ENCODE data around the gene LILRB1. TPM values are rescaled to one million over a fixed set of nuclear protein-coding genes. Genes with fewer than 3 reads are reported as not detected.
"Not testable (repeated sequence)": the region's sequence is repeated elsewhere in the genome, so short reads cannot be mapped to it uniquely, and the experiment has no call there.

Gene LILRB1
- total RNA-seq, 5 donors from 2014 or later (not counting 1 experiment from before 2014, with no cell fraction given): 2.0 to 26.9 (median 3.6) TPM

DNA sequence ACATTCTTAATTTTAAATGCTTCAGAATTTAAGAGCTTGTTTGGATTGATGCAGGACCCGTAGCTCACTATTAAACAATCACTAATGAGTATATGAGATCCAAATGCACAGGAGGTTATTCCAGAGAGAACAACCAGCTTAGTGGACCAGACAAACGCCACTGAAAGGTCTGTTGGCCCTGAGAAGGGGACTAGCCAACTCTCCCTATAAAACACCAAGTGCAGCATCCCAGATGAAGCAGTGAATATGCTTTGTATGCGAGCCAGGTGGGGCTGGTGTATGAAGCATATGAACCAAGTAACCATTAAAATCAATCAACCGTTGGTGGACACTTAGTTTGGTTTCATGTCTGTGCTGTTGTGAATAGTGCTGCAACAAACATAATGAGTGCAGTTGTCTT, 9.8 kb upstream of the LILRB1 start:
- Histone ChIP-seq H3K9me3 (no peaks in the 10 kb centered on the region), H3K4me1 (ENCODE audit: control insufficient read depth in 1 of 2, extremely low read depth in 1 of 2, insufficient read depth in 2 of 2, low read length in 2 of 2) (peaks cover 0 to 8% of the 10 kb centered on the region in 2 experiments), H3K4me3 (ENCODE audit: control insufficient read depth in 1 of 2, extremely low read depth in 1 of 2, low read length in 1 of 2) (no peak overlapping the region), H3K36me3 (ENCODE audit: control insufficient read depth in 2 of 2, extremely low read depth in 1 of 2, insufficient read depth in 1 of 2, low read length in 1 of 2) (no peaks in the 10 kb centered on the region), H3K27ac (ENCODE audit: low read length) (no peak overlapping the region), H3K27me3 (replicated peaks in 1 of 2; ENCODE audit: control insufficient read depth in 2 of 2, extremely low read depth in 1 of 2, insufficient read depth in 2 of 2, low read length in 1 of 2) (peaks cover 0 to 5% of the 10 kb centered on the region in 2 experiments)
- WGBS (ENCODE audit: insufficient coverage): no CpG with 5 or more reads among the region's 4 CpGs
- DNase-seq (no peak), ATAC-seq (replicated peaks in 1 of 4) (no peak)
- Mint-ChIP-seq H3K36me3 (no peaks in the 10 kb centered on the region), H3K27me3 (peaks cover 8 to 14% of the 10 kb centered on the region in 2 donors), H3K4me3 (no peak overlapping the region), H3K4me1 (peaks cover 0 to 10% (median 9%) of the 10 kb centered on the region in 3 donors), H3K9me3 (peaks cover 0 to 5% (median 4%) of the 10 kb centered on the region in 3 donors), H3K27ac (no peak overlapping the region)
- CTCF ChIA-PET: no interaction called here
- POLR2A ChIA-PET: no interaction called here

- Mint-ChIP-seq H3K36me3 (no peaks in the 10 kb centered on the region), H3K27me3 (peaks cover 24 to 27% of the 10 kb centered on the region in 2 donors), H3K9me3 (no peaks in the 10 kb centered on the region), H3K27ac (no peak overlapping the region), H3K4me3 (peak overlapping the region in 1 of 3 donors; percentile 10), H3K4me1 (peaks cover 0 to 10% (median 10%) of the 10 kb centered on the region in 3 donors)
- ChIA-PET CTCF (interaction anchor here in 1 of 2 donors (0.6 kb wide), 1 partner anchor 311 kb away, joined by 3 read pairs; no protein-coding TSS in a partner anchor), POLR2A (no interaction called here)
- Histone ChIP-seq H3K36me3 (ENCODE audit: control insufficient read depth in 2 of 2, extremely low read depth in 1 of 2, insufficient read depth in 1 of 2, low read length in 1 of 2) (no peaks in the 10 kb centered on the region), H3K9me3 (no peaks in the 10 kb centered on the region), H3K27me3 (replicated peaks in 1 of 2; ENCODE audit: control insufficient read depth in 2 of 2, extremely low read depth in 1 of 2, insufficient read depth in 2 of 2, low read length in 1 of 2) (peaks cover 0 to 14% of the 10 kb centered on the region in 2 experiments), H3K4me1 (ENCODE audit: control insufficient read depth in 1 of 2, extremely low read depth in 1 of 2, insufficient read depth in 2 of 2, low read length in 2 of 2) (peaks cover 0 to 12% of the 10 kb centered on the region in 2 experiments), H3K4me3 (ENCODE audit: control insufficient read depth in 1 of 2, extremely low read depth in 1 of 2, low read length in 1 of 2) (no peak overlapping the region), H3K27ac (ENCODE audit: low read length) (peak overlapping the region; percentile 18)
- ATAC-seq (replicated peaks in 1 of 4): no peak
- no CpG with 5 or more reads among the region's 4 CpGs for WGBS (ENCODE audit: insufficient coverage)
- DNase-seq: no peak
These were observed 7.9 kb upstream of the LILRB1 start for GRCh38 chr19:54622431-54622830.

DNA sequence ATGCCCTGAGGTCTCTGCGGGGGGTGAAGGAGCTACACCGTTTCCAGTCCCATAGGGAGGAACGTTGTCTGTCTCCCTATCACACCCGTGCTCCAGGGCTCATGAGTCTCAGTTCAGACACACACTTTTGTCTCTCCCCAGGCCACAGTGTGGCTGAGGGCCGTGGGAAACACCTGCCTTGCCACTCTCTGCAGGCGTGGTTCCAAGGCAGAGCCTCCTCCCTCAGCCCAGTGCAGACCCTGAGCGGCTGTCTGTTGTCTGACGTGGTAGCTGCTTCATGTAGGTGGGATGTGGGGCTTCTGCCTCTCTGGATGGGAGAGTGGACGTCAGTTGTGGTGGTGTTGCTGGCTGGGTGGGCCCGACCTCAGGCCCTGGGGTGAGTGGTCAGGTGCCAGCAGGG, 6.0 kb upstream of the LILRB1 start:
- Mint-ChIP-seq H3K27me3 (peaks cover 34 to 43% of the 10 kb centered on the region in 2 donors), H3K4me1 (peaks cover 0 to 11% (median 10%) of the 10 kb centered on the region in 3 donors)
- peak in 5 of 35 experiments; percentile 6 to 28 (median 19) for DNase-seq
- H3K36me3 Mint-ChIP-seq; H3K4me3 Mint-ChIP-seq; H3K9me3 Mint-ChIP-seq; ATAC-seq (replicated peaks in 1 of 4); POLR2A ChIA-PET; H3K36me3 ChIP-seq (ENCODE audit: control insufficient read depth in 2 of 2, extremely low read depth in 1 of 2, insufficient read depth in 1 of 2, low read length in 1 of 2); H3K4me3 ChIP-seq (ENCODE audit: control insufficient read depth in 1 of 2, extremely low read depth in 1 of 2, low read length in 1 of 2); CTCF ChIA-PET; H3K27ac Mint-ChIP-seq; H3K9me3 ChIP-seq: not testable (repeated sequence)
- Histone ChIP-seq H3K4me1 (ENCODE audit: control insufficient read depth in 1 of 2, extremely low read depth in 1 of 2, insufficient read depth in 2 of 2, low read length in 2 of 2) (peaks cover 0 to 12% of the 10 kb centered on the region in 2 experiments), H3K27me3 (replicated peaks in 1 of 2; ENCODE audit: control insufficient read depth in 2 of 2, extremely low read depth in 1 of 2, insufficient read depth in 2 of 2, low read length in 1 of 2) (peaks cover 0 to 14% of the 10 kb centered on the region in 2 experiments), H3K27ac (ENCODE audit: low read length) (peak overlapping the region; percentile 41)
- no CpG with 5 or more reads among the region's 10 CpGs for WGBS (ENCODE audit: insufficient coverage)

DNA sequence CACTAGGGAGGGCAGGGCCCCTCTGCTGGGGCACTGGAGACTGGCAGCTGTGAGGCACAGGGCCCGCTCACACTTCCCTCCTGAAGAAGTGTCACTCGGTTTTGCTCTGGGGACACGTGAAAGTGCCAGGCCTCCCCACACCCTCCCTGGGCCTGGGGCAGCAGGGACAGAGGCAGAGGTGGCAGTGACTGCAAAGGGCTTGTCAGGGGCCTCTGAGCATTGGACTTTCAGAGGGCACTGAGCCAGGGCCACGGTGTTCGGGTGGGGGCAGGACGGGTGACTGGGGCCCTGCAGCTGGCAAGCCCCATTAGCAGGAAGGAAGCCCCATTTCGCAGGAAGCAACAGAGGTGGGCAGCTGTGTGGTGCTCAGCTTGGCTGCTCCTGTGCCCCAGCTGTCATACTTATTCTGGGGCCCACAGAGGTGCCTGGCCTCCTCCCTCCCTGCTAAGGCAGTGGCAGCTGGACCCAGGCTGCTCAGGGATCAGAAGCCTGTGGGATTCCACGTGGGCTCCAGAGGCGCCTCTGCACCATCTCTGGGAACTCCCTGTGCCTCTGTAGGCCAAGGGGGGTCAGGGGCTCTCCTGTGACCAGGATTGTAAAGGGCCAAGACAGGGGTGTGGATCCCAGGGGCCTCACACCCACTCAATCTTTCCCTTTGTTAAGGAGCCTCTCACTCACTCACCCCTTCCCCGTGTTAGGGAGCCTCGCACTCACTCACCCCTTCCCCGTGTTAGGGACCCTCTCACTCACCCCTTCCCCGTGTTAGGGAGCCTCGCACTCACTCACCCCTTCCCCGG, 5.2 kb upstream of the LILRB1 start:
- peak overlapping the region; percentile 34 for H3K27ac ChIP-seq (ENCODE audit: low read length)
- H3K36me3 ChIP-seq (ENCODE audit: control insufficient read depth in 2 of 2, extremely low read depth in 1 of 2, insufficient read depth in 1 of 2, low read length in 1 of 2); DNase-seq; POLR2A ChIA-PET; H3K9me3 Mint-ChIP-seq; H3K4me3 Mint-ChIP-seq; H3K4me3 ChIP-seq (ENCODE audit: control insufficient read depth in 1 of 2, extremely low read depth in 1 of 2, low read length in 1 of 2); H3K9me3 ChIP-seq; H3K36me3 Mint-ChIP-seq; H3K27ac Mint-ChIP-seq; CTCF ChIA-PET: not testable (repeated sequence)
- peaks cover 0 to 12% of the 10 kb centered on the region in 2 experiments for H3K4me1 ChIP-seq (ENCODE audit: control insufficient read depth in 1 of 2, extremely low read depth in 1 of 2, insufficient read depth in 2 of 2, low read length in 2 of 2)
- peaks cover 0 to 11% (median 10%) of the 10 kb centered on the region in 3 donors for H3K4me1 Mint-ChIP-seq
- WGBS (ENCODE audit: insufficient coverage): 57% methylated on average over 6 of the region's 15 CpGs
- H3K27me3 ChIP-seq (replicated peaks in 1 of 2; ENCODE audit: control insufficient read depth in 2 of 2, extremely low read depth in 1 of 2, insufficient read depth in 2 of 2, low read length in 1 of 2): peaks cover 0 to 14% of the 10 kb centered on the region in 2 experiments
- peaks cover 40 to 49% of the 10 kb centered on the region in 2 donors for H3K27me3 Mint-ChIP-seq
- ATAC-seq (replicated peaks in 1 of 4): peak in 3 of 4 experiments; percentile 42 to 44 (median 43)

- Mint-ChIP-seq H3K36me3 (no peaks in the 10 kb centered on the region), H3K4me3 (no peak overlapping the region), H3K27ac (no peak overlapping the region), H3K4me1 (peaks cover 0 to 13% (median 10%) of the 10 kb centered on the region in 3 donors), H3K9me3 (no peaks in the 10 kb centered on the region), H3K27me3 (peaks cover 38 to 64% of the 10 kb centered on the region in 2 donors)
- no peak overlapping the region for H3K27ac ChIP-seq (ENCODE audit: low read length)
- ChIA-PET POLR2A (no interaction called here), CTCF (no interaction called here)
- no peak for DNase-seq
- no peaks in the 10 kb centered on the region for H3K9me3 ChIP-seq
- H3K27me3 ChIP-seq (replicated peaks in 1 of 2; ENCODE audit: control insufficient read depth in 2 of 2, extremely low read depth in 1 of 2, insufficient read depth in 2 of 2, low read length in 1 of 2): peaks cover 0 to 28% of the 10 kb centered on the region in 2 experiments
- no peaks in the 10 kb centered on the region for H3K36me3 ChIP-seq (ENCODE audit: control insufficient read depth in 2 of 2, extremely low read depth in 1 of 2, insufficient read depth in 1 of 2, low read length in 1 of 2)
- ATAC-seq (replicated peaks in 1 of 4): no peak
- H3K4me3 ChIP-seq (ENCODE audit: control insufficient read depth in 1 of 2, extremely low read depth in 1 of 2, low read length in 1 of 2): no peak overlapping the region
- H3K4me1 ChIP-seq (ENCODE audit: control insufficient read depth in 1 of 2, extremely low read depth in 1 of 2, insufficient read depth in 2 of 2, low read length in 2 of 2): peaks cover 0 to 24% of the 10 kb centered on the region in 2 experiments
- WGBS (ENCODE audit: insufficient coverage): 66% methylated on average over 4 of the region's 8 CpGs
These were observed 3.5 kb upstream of the LILRB1 start for GRCh38 chr19:54626757-54627156.

DNA sequence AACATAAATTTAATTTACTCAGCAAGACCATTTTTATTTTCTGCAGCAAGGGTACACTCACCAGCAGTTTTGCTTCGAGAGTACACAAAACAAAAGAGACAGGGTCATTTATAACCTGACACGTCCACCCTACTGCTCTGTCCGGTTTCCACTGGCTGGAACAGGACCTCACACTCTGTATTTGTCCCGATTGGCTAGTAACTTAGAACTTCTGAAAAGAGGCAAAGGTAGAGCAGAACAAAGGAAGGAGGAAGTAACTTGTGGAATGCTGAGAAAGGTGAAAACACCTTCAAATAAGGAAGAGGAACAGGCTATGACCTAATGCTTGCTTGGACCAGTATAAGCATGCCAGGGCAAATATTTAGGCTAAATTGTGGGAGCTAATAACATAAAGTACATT, 2.4 kb upstream of the LILRB1 start:
- H3K9me3 ChIP-seq; H3K9me3 Mint-ChIP-seq; H3K36me3 ChIP-seq (ENCODE audit: control insufficient read depth in 2 of 2, extremely low read depth in 1 of 2, insufficient read depth in 1 of 2, low read length in 1 of 2); CTCF ChIA-PET; H3K4me3 ChIP-seq (ENCODE audit: control insufficient read depth in 1 of 2, extremely low read depth in 1 of 2, low read length in 1 of 2); DNase-seq; ATAC-seq (replicated peaks in 1 of 4); H3K27ac Mint-ChIP-seq; POLR2A ChIA-PET; H3K27ac ChIP-seq (ENCODE audit: low read length); H3K4me3 Mint-ChIP-seq; H3K36me3 Mint-ChIP-seq: not testable (repeated sequence)
- H3K4me1 ChIP-seq (ENCODE audit: control insufficient read depth in 1 of 2, extremely low read depth in 1 of 2, insufficient read depth in 2 of 2, low read length in 2 of 2): peaks cover 0 to 24% of the 10 kb centered on the region in 2 experiments
- Mint-ChIP-seq H3K27me3 (peaks cover 42 to 70% of the 10 kb centered on the region in 2 donors), H3K4me1 (peaks cover 0 to 13% (median 9%) of the 10 kb centered on the region in 3 donors)
- H3K27me3 ChIP-seq (replicated peaks in 1 of 2; ENCODE audit: control insufficient read depth in 2 of 2, extremely low read depth in 1 of 2, insufficient read depth in 2 of 2, low read length in 1 of 2): peaks cover 0 to 30% of the 10 kb centered on the region in 2 experiments
- WGBS (ENCODE audit: insufficient coverage): 75% methylated on average over 1 of the region's 4 CpGs
